Caco-2 (cell line): ENCODE measurements around the gene XPC. TPM values are rescaled to one million over a fixed set of nuclear protein-coding genes. Genes with fewer than 3 reads are reported as not detected.

Source experiments
- BruUV-seq: library from RNA; stranded (reverse); fragments of 400-500 nt; replicated peaks from 2 replicates; lab custom pipeline; 2021; lab: Mats Ljungman, UMichigan
- CTCF ChIA-PET: fragments of 300-600 bp; sonication (Branson Sonifier 250); formaldehyde crosslinking; loops from one replicate; lab custom pipeline; 2022; ENCODE audit warnings: antibody characterized with exemption; lab: Charles Lee
- POLR2A ChIA-PET: fragments of 300-600 bp; sonication (Branson Sonifier 250); formaldehyde crosslinking; loops from one replicate; lab custom pipeline; 2022; ENCODE audit warnings: antibody characterized with exemption; lab: Charles Lee
- DNase-seq, 2 experiments: peaks; one replicate each; pipeline versions ENCODE4 v3.0.0 to v3.0.0-alpha.2; 2020 to 2022
- H3K27me3 ChIP-seq: replicated peaks from 2 replicates; pipeline ENCODE4 v1.6.0; 2011; ENCODE audit warnings: low read length; ENCODE audit not compliant: control insufficient read depth, insufficient read depth
- H3K36me3 ChIP-seq: 2 replicates; pipeline ENCODE4 v1.5.1; 2011; ENCODE audit warnings: low read length; ENCODE audit not compliant: control insufficient read depth, insufficient read depth
- H3K4me1 ChIP-seq: fragments of 250-450 bp; sonication (Bioruptor Pico); 2 replicates; pipeline ENCODE4 v1.5.1; 2020; ENCODE audit warnings: mild to moderate bottlenecking
- H3K4me3 ChIP-seq: 2 replicates; pipeline ENCODE4 v1.5.1; 2011; ENCODE audit warnings: low read depth, mild to moderate bottlenecking, control low read depth, low read length
- H3K9me3 ChIP-seq: fragments of 250-450 bp; sonication (Bioruptor Pico); 2 replicates; pipeline ENCODE4 v1.5.1; 2020; ENCODE audit warnings: mild to moderate bottlenecking, moderate library complexity
- H3K27ac Mint-ChIP-seq: one replicate; pipeline ENCODE4 v1.8.0; 2022; ENCODE audit warnings: mixed read lengths; ENCODE audit not compliant: unreplicated experiment
- H3K27me3 Mint-ChIP-seq: one replicate; pipeline ENCODE4 v1.8.0; 2022; ENCODE audit warnings: mixed read lengths; ENCODE audit not compliant: insufficient read depth, unreplicated experiment
- H3K36me3 Mint-ChIP-seq: one replicate; pipeline ENCODE4 v1.8.0; 2022; ENCODE audit warnings: mild to moderate bottlenecking, mixed read lengths; ENCODE audit not compliant: insufficient read depth, unreplicated experiment
- H3K4me1 Mint-ChIP-seq: one replicate; pipeline ENCODE4 v1.8.0; 2022; ENCODE audit warnings: low read depth, mixed read lengths; ENCODE audit not compliant: unreplicated experiment
- H3K4me3 Mint-ChIP-seq: one replicate; pipeline ENCODE4 v1.8.0; 2022; ENCODE audit warnings: mild to moderate bottlenecking, moderate library complexity, mixed read lengths; ENCODE audit not compliant: unreplicated experiment
- H3K9me3 Mint-ChIP-seq: one replicate; pipeline ENCODE4 v1.8.0; 2022; ENCODE audit warnings: mixed read lengths; ENCODE audit not compliant: unreplicated experiment
- CTCF ChIP-seq, 2 experiments: fragments of 200-600 bp in 1 of 2; IDR thresholded peaks; 1 replicate in 1 of 2; 2 replicates in 1 of 2; pipeline versions ENCODE4 v1.5.1 to v1.8.0; 2011 to 2022; ENCODE audit warnings: antibody characterized with exemption in 1 of 2, control low read depth in 1 of 2, inconsistent platforms in 1 of 2, low read depth in 1 of 2, low read length in 1 of 2, mild to moderate bottlenecking in 1 of 2, moderate library complexity in 1 of 2; ENCODE audit not compliant: insufficient read depth in 1 of 2, severe bottlenecking in 1 of 2, unreplicated experiment in 1 of 2
- intact Hi-C: fragments of 100-400 bp; cut with micrococcal nuclease; formaldehyde crosslinking; loops from one replicate; pipeline ENCODE4 v1.10.0; 2022; ENCODE audit not compliant: unreplicated experiment
- total RNA-seq: library from RNA; stranded (reverse); gene quantifications from 2 replicates; pipeline ENCODE4 v1.2.3, GENCODE V29; 2022

The XPC gene
- total RNA-seq, 1 experiment from 2014 or later, result 31.0 TPM

GRCh38 chr3:14153663-14154062 is 24.7 kb downstream of the XPC start:
- CTCF ChIA-PET, result no interaction called here
- no TSS peak for BruUV-seq
- Mint-ChIP-seq H3K27ac (no peak overlapping the region), H3K4me1 (no peaks in the 10 kb centered on the region), H3K4me3 (no peak overlapping the region), H3K9me3 (no peaks in the 10 kb centered on the region), H3K36me3 (peaks cover 65% of the 10 kb centered on the region), H3K27me3 (no peaks in the 10 kb centered on the region)
- POLR2A ChIA-PET, result no interaction called here
- TF ChIP-seq CTCF (IDR thresholded peaks at IDR 0.05; ENCODE audit: insufficient read depth in 1 of 2, low read depth in 1 of 2, low read length in 1 of 2, severe bottlenecking in 1 of 2, unreplicated experiment in 1 of 2), result no peak
- H3K27me3 ChIP-seq, result no peaks in the 10 kb centered on the region
- H3K36me3 ChIP-seq, result peaks cover 5% of the 10 kb centered on the region; the same call in 1 of the 2 replicates
- no peaks in the 10 kb centered on the region for H3K4me1 ChIP-seq
- intact Hi-C loops, result no loop called here
- no peak overlapping the region for H3K4me3 ChIP-seq
- DNase-seq, result no peak
- no peaks in the 10 kb centered on the region for H3K9me3 ChIP-seq

DNA sequence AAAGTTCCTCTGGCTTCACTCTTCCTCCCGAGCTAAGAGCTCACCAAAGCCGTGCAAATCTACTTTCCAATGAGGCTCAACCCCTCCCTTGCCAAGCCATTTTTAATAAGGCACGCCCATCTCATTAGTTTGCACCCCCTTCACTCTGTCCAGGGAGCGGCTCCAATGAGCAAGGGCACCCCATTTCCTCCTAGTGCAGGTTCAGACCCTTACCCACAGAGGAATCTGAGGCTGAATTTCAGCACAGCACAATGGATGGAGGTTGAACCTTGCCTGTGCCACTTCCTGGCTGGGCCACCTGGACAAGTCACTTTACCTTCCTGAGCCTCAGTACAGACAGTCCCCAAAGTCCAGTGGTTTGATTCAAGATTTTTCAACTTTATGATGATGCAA is 25.4 kb downstream of the XPC start:
- Histone ChIP-seq H3K4me1 (no peaks in the 10 kb centered on the region), H3K9me3 (no peaks in the 10 kb centered on the region), H3K27me3 (no peaks in the 10 kb centered on the region), H3K36me3 (peaks cover 2% of the 10 kb centered on the region; the same call in 1 of the 2 replicates), H3K4me3 (no peak overlapping the region)
- intact Hi-C loops, result no loop called here
- peaks cover 61% of the 10 kb centered on the region for H3K36me3 Mint-ChIP-seq
- H3K4me1 Mint-ChIP-seq, result no peaks in the 10 kb centered on the region
- no peaks in the 10 kb centered on the region for H3K27me3 Mint-ChIP-seq
- no peaks in the 10 kb centered on the region for H3K9me3 Mint-ChIP-seq
- CTCF ChIA-PET, result interaction anchor here (0.6 to 1.0 kb wide), 7 partner anchors 26 to 256 kb away, joined by 3 to 7 read pairs (median 5); partner anchors contain the start of genes CHCHD4, LSM3, SLC6A6 and TMEM43
- no peak for DNase-seq
- no peak for TF ChIP-seq CTCF (IDR thresholded peaks at IDR 0.05; ENCODE audit: insufficient read depth in 1 of 2, low read depth in 1 of 2, low read length in 1 of 2, severe bottlenecking in 1 of 2, unreplicated experiment in 1 of 2)
- no peak overlapping the region for H3K27ac Mint-ChIP-seq
- POLR2A ChIA-PET, result no interaction called here
- H3K4me3 Mint-ChIP-seq, result no peak overlapping the region
- BruUV-seq, result no TSS peak

GRCh38 chr3:14152233-14152962 is 26.0 kb downstream of the XPC start:
- Histone ChIP-seq H3K9me3 (no peaks in the 10 kb centered on the region), H3K4me3 (no peak overlapping the region), H3K4me1 (no peaks in the 10 kb centered on the region), H3K27me3 (no peaks in the 10 kb centered on the region), H3K36me3 (peaks cover 2% of the 10 kb centered on the region; the same call in 1 of the 2 replicates)
- no peaks in the 10 kb centered on the region for H3K27me3 Mint-ChIP-seq
- no peaks in the 10 kb centered on the region for H3K9me3 Mint-ChIP-seq
- intact Hi-C loops, result no loop called here
- TF ChIP-seq CTCF (IDR thresholded peaks at IDR 0.05; ENCODE audit: insufficient read depth in 1 of 2, low read depth in 1 of 2, low read length in 1 of 2, severe bottlenecking in 1 of 2, unreplicated experiment in 1 of 2), result peak; percentile 38 to 55
- H3K4me3 Mint-ChIP-seq, result no peak overlapping the region
- peak in 1 of 2 experiments; percentile 56 for DNase-seq
- BruUV-seq, result no TSS peak
- ChIA-PET CTCF (interaction anchor here (0.6 to 1.0 kb wide), 7 partner anchors 27 to 256 kb away, joined by 3 to 7 read pairs (median 5); partner anchors contain the start of genes CHCHD4, LSM3, SLC6A6 and TMEM43), POLR2A (interaction anchor here (0.5 to 0.9 kb wide), 2 partner anchors 26 to 732 kb away, joined by 3 to 4 read pairs; partner anchors contain the start of genes LSM3, NUP210 and XPC)
- no peak overlapping the region for H3K27ac Mint-ChIP-seq
- H3K4me1 Mint-ChIP-seq, result no peaks in the 10 kb centered on the region
- peaks cover 58% of the 10 kb centered on the region for H3K36me3 Mint-ChIP-seq
